Hepatic stellate cell (primary cell): ENCODE measurements around the gene RALGPS2.
A peak's percentile ranks its signal among the peaks of the same experiment; 100 is the strongest.

ENCODE experiments used
- DNase-seq: peaks from one replicate; pipeline ENCODE4 v3.0.0; 2011; ENCODE audit warnings: low spot score

Gene RALGPS2

GRCh38 chr1:178864326-178864725 is 139.3 kb downstream of the RALGPS2 start:
- no peak for DNase-seq

DNA sequence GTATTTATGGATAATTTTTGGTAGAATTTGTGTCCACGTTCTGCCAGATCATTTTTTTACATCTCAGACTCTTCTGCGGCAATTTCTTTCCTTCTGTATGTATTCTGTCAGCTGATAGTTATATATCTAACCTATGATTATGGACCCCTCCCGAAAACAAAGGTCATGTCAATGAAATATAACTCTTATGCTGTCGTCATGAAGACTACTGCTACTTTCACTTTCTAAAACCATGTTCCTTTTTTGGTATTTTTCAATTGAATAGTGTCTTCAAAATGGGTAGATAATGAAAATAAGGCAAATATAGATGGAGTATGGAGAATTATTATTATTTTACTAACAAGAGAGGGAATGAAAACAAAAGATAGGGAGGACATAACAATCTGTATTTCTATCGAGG is 142.6 kb downstream of the RALGPS2 start:
- peak; percentile 8 for DNase-seq

GRCh38 chr1:178868706-178869105 is 143.7 kb downstream of the RALGPS2 start:
- no peak for DNase-seq

DNA sequence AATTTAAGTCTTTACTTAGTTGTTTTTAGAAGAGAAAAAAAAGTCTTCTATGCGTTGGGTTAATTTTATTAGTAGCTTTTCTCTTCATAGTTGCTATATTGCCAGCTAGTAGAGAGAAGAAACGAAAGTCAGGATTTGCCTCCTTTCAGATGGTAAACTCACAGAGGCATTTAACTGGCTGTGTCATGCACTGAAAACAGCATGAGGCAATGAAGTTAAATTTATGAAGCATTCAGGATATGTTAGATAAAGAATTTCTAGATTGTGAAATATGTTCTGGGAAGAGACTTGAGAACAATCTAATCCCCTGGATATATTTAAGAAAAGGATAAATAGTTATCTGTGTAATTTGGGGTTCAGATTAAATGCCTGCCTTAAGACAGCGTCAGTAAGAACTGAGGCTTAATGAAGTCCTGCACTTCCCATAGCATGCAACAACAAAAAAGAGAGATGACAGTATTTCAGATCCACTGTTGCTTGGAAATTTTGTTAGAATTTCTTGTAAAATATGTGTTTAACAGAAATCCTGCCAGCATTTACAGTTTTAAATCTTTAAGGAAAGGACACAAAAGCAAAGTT is 144.2 kb downstream of the RALGPS2 start:
- peak; percentile 6 for DNase-seq

- no peak for DNase-seq
Observed at GRCh38 chr1:178870221-178870620, 145.2 kb downstream of the RALGPS2 start.

GRCh38 chr1:178870944-178871343 is 145.9 kb downstream of the RALGPS2 start, which contains the start of gene ANGPTL1:
Gene ANGPTL1 (minus strand): TSS chr1:178871077. CDS start chr1:178865776, 5,301 bp downstream.
- DNase-seq, result no peak

- no peak for DNase-seq
Observed at GRCh38 chr1:178871551-178872320, 146.7 kb downstream of the RALGPS2 start.

- DNase-seq, result no peak
Observed at GRCh38 chr1:178874966-178875365, 149.9 kb downstream of the RALGPS2 start.

DNA sequence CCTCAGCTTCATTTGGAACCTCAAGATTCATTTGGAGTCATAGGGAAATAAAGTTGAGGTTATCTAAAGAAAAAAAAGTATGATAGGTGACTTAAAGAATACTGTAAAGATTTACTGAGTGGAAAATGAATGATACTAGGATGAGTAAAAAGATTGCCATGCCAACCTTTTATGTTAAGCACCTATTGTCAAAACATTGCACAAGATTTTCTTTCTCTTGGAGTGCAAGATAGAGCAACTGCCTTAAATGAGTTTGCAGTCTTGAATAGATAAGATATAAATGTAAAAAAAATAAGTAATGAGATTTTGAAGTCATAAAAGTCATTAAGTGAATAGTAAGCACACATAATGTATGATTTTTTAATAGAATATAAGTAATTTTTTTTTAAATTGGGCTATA is 150.9 kb downstream of the RALGPS2 start:
- DNase-seq, result no peak

- DNase-seq, result no peak
Observed at GRCh38 chr1:178877896-178878295, 152.9 kb downstream of the RALGPS2 start.

DNA sequence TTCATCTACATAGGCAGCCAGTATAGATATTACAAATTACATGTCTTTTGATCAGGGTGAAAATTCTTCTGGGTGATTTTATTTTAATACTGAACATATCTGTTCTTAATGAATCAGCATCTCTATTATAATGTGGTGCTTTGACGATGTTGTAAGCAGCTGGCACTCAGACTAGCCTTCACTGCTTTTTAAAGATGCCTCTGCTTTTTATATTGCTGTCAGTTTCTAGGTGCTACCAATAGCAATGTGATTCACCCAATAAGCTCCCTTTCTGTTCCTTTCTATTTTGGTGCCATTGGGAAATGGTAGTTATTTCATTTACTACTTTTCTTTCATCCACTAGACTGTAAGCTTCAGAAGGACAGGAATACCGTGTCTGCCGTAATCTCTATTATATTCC is 156.9 kb downstream of the RALGPS2 start:
- no peak for DNase-seq

GRCh38 chr1:178885869-178886268 is 160.8 kb downstream of the RALGPS2 start:
- no peak for DNase-seq

DNA sequence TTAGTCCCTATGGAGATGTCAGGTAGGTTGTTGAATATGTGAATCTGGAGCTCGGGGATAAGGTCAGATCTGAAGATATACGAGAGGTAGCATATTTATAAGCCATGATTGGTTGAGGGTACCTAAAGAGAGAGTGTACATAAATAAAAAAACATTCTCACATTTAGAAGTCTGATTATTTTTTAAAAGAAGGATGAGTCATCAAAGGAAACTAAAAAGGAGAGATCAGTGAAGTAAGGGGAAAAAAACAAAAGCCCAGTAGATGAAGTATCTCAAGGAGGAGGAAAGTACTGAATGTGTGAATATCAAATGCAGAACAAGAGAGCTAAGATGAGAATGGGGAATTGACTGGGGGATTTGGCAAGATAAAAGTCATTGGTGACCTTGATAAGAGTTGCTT is 161.5 kb downstream of the RALGPS2 start:
- no peak for DNase-seq

DNA sequence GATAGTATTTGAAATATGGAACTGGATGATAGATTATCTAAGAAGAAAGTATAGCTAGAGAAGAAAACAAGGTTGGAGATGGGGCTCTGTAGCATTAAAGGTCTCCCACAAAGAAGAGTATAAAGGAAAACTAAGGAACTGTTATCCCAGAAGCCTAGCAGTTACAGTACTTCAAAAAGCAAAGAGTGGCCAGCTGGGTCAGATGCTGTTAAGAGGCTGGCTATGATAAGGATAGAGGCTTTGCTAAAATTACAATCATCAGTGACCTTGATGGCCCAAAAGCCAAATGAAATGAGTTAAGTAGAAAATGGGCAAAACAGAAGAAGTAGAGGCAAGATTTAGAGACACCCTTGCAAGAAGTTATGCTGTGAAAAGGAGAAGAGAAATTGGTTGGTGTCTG is 170.9 kb downstream of the RALGPS2 start:
- DNase-seq, result no peak

DNA sequence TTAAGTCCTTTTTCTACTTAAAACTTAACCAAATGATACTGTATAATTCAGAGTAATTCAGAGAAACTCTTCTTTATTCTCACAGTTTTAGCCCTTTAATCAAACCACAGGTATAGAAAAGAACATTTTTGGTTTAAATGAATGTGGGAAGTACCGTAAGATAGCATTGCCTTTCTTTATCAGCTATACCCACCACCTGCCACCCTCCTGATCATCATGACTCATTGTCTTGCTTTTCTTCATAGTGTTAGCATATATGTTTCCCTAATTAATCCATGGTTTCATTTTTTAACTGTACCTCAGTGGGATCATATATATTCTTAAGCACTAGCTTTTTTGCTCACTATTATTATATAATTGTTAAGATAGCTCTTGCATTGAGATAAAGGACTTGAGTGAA is 173.4 kb downstream of the RALGPS2 start:
- no peak for DNase-seq

GRCh38 chr1:178899402-178899801 is 174.4 kb downstream of the RALGPS2 start:
- DNase-seq, result no peak

DNA sequence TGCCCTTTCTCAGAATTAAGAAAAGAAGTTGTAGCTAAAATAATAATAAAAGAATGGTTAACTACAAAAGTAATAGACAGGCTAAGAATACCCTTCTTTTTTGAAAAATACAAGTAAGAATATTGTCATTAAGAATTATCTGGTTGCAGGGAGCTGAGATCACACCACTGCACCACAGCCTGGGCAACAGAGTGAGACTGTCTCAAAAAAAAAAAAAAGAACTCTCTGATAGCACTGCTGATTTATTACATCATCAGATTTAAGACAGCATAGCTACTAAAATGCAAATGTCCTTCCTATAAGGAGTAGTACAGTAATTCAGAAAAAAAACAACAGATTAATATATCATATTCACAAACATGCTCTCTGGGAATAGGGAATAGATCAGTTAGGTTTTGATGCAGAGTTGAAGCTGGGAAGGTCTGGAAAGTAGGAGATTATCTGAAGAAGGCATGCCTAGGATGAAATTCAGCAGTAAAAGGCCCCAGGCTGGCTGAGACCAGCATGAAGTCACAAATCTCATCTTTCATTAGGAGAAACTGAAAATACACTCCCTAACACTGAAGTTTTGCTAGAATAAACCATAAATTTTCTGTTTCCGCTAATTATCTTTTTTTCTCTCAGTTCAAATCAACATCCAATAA is 176.6 kb downstream of the RALGPS2 start:
- no peak for DNase-seq

DNA sequence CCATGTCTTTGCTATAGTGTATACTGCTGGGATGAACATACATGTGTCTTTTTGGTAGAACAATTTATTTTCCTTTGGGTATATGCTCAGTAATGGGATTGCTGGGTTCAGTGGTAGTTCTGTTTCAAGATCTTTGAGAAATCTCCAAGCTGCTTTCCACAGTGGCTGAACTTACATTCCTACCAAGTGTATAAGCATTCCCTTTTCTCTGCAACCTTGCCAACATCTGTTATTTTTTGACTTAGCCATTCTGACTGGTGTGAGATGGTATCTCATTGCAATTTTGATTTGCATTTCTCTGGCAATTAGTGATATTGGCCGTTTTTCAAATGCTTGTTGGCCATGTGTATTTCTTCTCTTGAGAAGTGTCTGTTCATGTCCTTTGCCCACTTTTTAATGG is 183.3 kb downstream of the RALGPS2 start:
- DNase-seq, result no peak

GRCh38 chr1:178910023-178910422 is 185.0 kb downstream of the RALGPS2 start:
- no peak for DNase-seq

DNA sequence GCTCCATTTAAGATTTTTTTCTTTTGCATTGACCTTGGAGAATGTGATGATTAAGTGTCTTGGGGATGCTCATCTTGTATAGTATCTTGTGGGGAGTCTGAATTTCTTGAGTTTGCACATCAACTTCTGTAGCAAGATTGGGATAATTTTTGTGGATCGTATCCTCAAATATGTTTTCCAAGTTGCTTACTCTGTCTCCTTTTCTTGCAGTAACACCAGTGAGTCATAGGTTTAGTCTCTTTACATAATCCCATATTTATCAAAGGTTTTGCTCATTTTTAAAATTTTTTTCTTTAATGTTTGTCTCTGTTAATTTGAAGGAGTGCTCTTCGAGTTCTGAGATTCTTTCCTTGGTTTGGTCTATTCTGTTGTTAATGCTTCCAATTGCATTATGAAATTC is 187.6 kb downstream of the RALGPS2 start:
- DNase-seq, result no peak

- no peak for DNase-seq
Observed at GRCh38 chr1:178916448-178917174, 191.6 kb downstream of the RALGPS2 start.

- no peak for DNase-seq
Observed at GRCh38 chr1:178918308-178918707, 193.3 kb downstream of the RALGPS2 start.

GRCh38 chr1:178918955-178919354 is 193.9 kb downstream of the RALGPS2 start:
- no peak for DNase-seq
